Motor neuron (in vitro differentiated cells): Measurements from ENCODE around the gene PRSS53. TPM values are rescaled to one million over a fixed set of nuclear protein-coding genes. Genes with fewer than 3 reads are reported as not detected.
"Not testable (repeated sequence)": the region's sequence is repeated elsewhere in the genome, so short reads cannot be mapped to it uniquely, and the experiment has no call there.

Experiments
- ATAC-seq, 8 experiments: fragments of 200-7000 bp; cut with Tn5 transposase; replicated peaks in 6 of 8; 2 replicates each; pipeline ENCODE4 v1.8.0; 2021; ENCODE audit warnings: mild to moderate bottlenecking in 8 of 8, moderate library complexity in 8 of 8
- H3K27ac ChIP-seq, 2 donors: fragments of 250-450 bp; sonication (Bioruptor Pico); 2 replicates each; pipeline ENCODE4 v1.9.0; 2021; ENCODE audit warnings: antibody characterized with exemption in 2 of 2, mild to moderate bottlenecking in 2 of 2, moderate library complexity in 1 of 2
- H3K4me1 ChIP-seq, 2 donors: fragments of 250-450 bp; sonication (Bioruptor Pico); replicated peaks in 1 of 2; 2 replicates each; pipeline ENCODE4 v1.6.1; 2021; ENCODE audit warnings: antibody characterized with exemption in 2 of 2, mild to moderate bottlenecking in 2 of 2, moderate library complexity in 1 of 2
- H3K4me3 ChIP-seq, 5 donors: fragments of 250-450 bp; sonication (Bioruptor Pico); 2 replicates each; pipeline ENCODE4 v1.9.0; 2021; ENCODE audit warnings: antibody characterized with exemption in 5 of 5, mild to moderate bottlenecking in 5 of 5, moderate library complexity in 4 of 5
- WGBS, 10 experiments: fragments of 450-650 bp; shearing (Covaris generic); methylation state at CpG; one replicate each; pipeline ENCODE4 v1.0.0; 2022; 5-methylcytosine and 5-hydroxymethylcytosine counted together
- in situ Hi-C, 9 experiments: fragments of 400-800 bp; cut with MboI; loops; one replicate each; pipeline ENCODE4 v1.15.0; 2021; ENCODE audit warnings: low sequenced_read_pairs in 9 of 9, low pct_unique_long_range_greater_than_20kb in 2 of 9; ENCODE audit not compliant: unreplicated experiment in 9 of 9
- total RNA-seq, 8 experiments: library from RNA; unstranded; fragments of 300-600 nt; gene quantifications; 2 replicates each; pipeline versions ENCODE4 v1.2.3 to v1.2.4, GENCODE V29; 2022

The PRSS53 gene
- total RNA-seq, 8 experiments from 2014 or later, result 0.36 to 6.0 (median 3.5) TPM

DNA sequence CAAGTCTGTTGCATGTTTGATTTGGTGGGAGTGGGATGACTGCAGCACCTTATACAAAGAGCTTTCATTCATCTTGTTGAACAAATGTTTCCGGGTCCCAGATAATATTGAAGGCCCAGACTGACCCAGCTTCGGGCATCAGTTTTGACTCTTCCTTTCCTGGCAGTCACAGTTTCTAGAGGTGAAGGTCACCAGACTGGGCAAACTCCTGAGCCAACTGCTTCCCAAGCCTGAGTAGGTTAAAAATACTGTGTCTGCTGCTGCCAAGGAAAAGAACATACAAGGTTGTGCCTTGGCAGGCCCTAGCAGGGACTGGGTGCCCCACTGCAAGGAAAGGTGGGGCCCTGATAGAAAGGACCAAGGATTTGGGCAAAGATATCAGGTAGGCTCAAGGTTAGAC is 24.0 kb upstream of the PRSS53 start:
- Histone ChIP-seq H3K4me1 (peaks cover 6 to 7% of the 10 kb centered on the region in 2 donors), H3K4me3 (no peak overlapping the region), H3K27ac (no peak overlapping the region)
- no peak for ATAC-seq
- in situ Hi-C loops, result no loop called here
- 80 to 100% (median 100%) methylated on average over 1 to 2 of the region's 2 CpGs; no CpG with 5 or more reads in 5 of the 10 experiments for WGBS, 10 experiments

DNA sequence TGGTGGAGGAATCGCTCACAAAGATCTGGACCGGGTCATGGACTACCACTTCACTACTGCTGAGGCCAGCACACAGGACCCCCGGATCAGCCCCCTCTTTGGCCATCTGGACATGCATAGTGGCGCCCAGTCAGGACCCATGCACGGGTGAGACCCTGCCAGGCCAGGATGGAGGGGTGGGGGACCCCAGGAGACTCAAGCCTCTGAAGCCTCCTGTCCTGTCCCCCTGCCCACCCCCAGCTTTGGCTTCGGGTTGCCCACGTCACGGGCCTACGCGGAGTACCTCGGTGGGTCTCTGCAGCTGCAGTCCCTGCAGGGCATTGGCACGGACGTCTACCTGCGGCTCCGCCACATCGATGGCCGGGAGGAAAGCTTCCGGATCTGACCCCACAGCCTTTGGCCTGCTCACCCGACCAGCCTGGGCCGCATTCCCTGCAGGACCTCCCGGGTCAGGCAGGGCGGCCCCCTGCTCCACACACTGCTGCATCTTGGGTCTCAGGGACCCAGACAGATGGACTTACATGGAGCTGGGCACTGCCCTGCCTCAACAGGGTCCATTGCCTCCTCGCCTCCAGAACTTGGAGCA is 23.2 kb upstream of the PRSS53 start:
- Histone ChIP-seq H3K4me3 (no peak overlapping the region), H3K4me1 (peaks cover 9 to 10% of the 10 kb centered on the region in 2 donors), H3K27ac (no peak overlapping the region)
- WGBS, 10 experiments, result 92 to 100% (median 98%) methylated on average over 1 to 9 of the region's 23 CpGs; no CpG with 5 or more reads in 6 of the 10 experiments
- in situ Hi-C loops, result no loop called here
- no peak for ATAC-seq

DNA sequence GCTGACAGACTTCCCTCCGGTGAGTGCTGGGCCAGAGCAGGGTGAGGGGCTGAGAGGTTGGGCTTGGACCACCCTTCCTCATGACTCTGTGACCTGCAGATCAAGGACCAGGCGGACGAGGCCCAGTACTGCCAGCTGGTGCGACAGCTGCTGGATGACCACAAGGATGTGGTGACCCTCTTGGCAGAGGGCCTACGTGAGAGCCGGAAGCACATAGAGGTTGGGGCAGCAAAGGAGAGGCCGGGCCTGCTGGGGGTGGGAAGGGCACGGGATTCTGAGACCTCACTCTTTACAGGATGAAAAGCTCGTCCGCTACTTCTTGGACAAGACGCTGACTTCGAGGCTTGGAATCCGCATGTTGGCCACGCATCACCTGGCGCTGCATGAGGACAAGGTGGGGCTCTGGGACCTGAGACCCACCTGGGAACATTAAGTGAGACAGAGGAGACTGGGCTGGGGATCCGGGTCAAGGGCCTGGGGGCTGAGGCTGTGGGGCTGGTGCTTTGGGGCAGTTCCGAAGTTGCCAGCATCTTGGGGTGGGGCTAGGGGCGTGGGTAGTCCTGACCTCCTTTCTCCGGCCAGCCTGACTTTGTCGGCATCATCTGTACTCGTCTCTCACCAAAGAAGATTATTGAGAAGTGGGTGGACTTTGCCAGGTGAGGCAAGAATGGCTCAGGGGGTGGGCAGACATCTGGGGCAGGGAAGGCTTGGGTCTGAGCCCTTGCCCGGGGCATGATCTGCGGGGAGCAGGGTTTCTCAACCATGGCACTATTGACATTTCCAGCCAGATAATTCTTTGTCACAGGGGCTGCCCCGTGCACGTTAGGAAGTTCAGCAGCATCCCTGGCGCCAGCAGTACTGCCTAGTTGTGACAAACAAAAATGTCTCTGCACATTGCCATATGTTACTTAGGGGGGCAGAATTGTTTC is 21.6 kb upstream of the PRSS53 start:
- no peak for ATAC-seq
- in situ Hi-C loops, result no loop called here
- H3K27ac ChIP-seq, result no peak overlapping the region
- 82 to 100% methylated on average over 1 to 5 of the region's 26 CpGs; no CpG with 5 or more reads in 8 of the 10 experiments for WGBS, 10 experiments
- no peak overlapping the region for H3K4me3 ChIP-seq
- peaks cover 6 to 10% of the 10 kb centered on the region in 2 donors for H3K4me1 ChIP-seq

DNA sequence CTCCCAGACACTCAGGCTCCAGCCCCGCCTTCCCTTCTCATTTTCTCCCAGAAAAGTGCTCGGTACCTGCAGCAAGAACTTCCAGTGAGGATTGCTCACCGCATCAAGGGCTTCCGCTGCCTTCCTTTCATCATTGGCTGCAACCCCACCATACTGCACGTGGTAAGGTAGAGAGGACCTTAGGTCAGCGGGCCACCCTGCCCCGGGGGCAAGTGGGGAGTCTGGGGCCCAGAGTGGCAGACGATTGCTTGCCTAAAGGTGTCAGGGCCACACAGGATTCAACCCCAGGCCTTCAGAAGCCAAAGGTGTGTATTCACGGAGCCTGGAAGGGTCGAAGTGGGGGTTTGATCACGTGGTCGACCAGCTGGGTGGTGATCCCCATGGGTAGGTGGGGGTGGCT is 20.9 kb upstream of the PRSS53 start:
- Histone ChIP-seq H3K4me3 (peak overlapping the region in 2 of 5 donors; percentile 98 to 99), H3K4me1 (peaks cover 6 to 10% of the 10 kb centered on the region in 2 donors), H3K27ac (no peak overlapping the region)
- WGBS, 10 experiments, result 87 to 100% (median 95%) methylated on average over 2 to 4 of the region's 12 CpGs; no CpG with 5 or more reads in 5 of the 10 experiments
- no peak for ATAC-seq
- in situ Hi-C loops, result no loop called here

DNA sequence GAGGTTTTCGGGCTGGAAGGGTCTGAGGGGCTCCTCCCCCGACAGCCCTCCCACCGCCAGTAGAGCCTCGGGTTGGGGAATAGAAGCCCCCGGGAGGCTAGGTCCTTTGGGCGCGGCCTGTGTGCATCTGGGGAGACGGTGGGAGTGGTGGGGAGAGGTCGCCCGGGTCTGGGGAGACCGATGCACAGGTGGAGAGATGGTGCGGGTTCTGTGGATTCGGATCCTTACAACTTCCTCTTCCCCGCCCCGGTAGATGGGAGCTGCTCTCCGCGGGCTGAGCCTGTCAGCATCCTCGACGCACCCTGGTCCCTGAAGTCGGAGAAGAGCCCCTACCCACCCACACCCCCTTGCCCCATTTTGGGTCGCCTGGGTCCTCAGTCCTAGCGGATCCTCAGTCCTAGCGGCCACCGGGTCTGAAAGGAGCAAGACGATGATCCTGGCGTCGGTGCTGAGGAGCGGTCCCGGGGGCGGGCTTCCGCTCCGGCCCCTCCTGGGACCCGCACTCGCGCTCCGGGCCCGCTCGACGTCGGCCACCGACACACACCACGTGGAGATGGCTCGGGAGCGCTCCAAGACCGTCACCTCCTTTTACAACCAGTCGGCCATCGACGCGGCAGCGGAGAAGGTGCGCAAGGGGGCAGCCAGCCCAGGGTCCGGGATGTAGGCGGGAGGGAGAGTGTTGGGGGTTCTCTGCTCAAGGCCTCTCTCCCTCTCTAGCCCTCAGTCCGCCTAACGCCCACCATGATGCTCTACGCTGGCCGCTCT is 20.2 kb upstream of the PRSS53 start:
- no peak for ATAC-seq
- Histone ChIP-seq H3K4me1 (peaks cover 6 to 10% of the 10 kb centered on the region in 2 donors), H3K4me3 (peak overlapping the region; percentile 94 to 99 (median 98)), H3K27ac (peak overlapping the region in 1 of 2 donors; percentile 71)
- WGBS, 10 experiments, result 56 to 100% (median 84%) methylated on average over 1 to 9 of the region's 57 CpGs; no CpG with 5 or more reads in 6 of the 10 experiments
- in situ Hi-C loops, result no loop called here

DNA sequence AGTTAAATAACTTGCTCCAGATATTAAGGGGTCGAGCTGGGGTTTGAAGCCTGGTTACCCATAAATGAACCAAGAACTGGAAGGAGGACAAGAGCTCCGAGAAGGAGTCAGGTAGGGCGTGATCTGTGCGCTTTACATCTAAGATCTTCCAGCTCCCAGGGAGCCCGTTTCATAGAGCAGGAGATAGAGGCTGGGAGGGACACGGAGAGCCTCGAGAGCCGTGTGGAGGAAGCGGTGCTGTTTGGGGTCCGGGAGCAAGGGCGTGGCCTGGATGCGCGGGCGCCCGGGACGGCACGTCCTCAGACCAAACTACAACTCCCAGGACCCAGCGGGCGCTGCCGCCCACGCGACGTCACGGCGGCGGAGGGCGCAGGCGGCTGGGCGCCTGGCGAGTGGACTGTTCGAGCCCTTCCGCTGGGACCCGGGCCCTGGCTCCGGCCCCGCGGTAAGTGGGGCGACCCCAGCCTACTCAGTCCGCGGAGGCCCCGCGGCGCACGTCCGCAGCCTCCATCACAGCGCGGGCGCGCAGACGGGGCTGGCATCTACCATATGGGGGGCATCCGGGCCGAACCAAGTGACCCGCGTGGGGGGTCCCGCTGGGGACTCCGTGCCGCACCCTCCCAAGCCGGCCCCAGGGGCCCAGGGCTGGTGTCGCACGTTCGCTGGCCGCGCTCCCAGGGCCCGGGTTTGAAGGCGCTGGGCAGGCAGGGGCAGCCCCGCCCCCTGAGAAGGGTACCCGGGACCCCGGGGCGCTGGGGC is 19.5 kb upstream of the PRSS53 start, which contains the start of gene BCKDK:
Gene BCKDK (plus strand): TSS at position 352 of the 759 bp plus-strand sequence. CDS start 838 bp downstream, outside the sequence.
- WGBS, 10 experiments, result 12 to 50% (median 35%) methylated on average over 1 to 10 of the region's 68 CpGs; no CpG with 5 or more reads in 4 of the 10 experiments
- in situ Hi-C loops, result no loop called here
- peaks cover 6 to 10% of the 10 kb centered on the region in 2 donors for H3K4me1 ChIP-seq
- peak within 1 kb of the TSS; percentile 60 to 71 for H3K27ac ChIP-seq
- H3K4me3 ChIP-seq, result peak within 1 kb of the TSS; percentile 94 to 99 (median 98)
- ATAC-seq, result peak; percentile 88 to 99 (median 96)

DNA sequence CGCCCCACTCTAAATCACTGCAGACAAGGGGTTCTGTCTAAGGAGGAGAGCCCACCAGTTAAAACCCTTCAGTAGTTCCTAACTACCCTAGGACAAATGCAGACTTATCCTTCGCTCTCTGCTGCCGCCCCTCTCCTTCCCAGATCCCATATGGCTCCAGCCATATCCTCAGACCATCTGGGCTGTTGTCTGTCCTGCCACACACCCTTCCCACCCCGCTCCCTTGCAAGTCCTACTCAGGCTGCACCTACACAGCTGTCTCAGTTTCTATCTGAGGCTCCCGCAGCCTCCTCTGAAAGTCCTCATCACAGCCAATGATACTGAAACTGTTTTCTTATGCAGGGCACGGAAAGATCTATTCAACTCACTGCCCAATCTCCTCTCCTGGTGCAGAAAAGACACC is 18.7 kb upstream of the PRSS53 start:
- Histone ChIP-seq H3K4me3 (peak overlapping the region in 1 of 5 donors; percentile 98), H3K4me1 (peaks cover 6 to 10% of the 10 kb centered on the region in 2 donors), H3K27ac (no peak overlapping the region)
- peak in 1 of 8 experiments; percentile 29 for ATAC-seq
- 55 to 100% (median 80%) methylated on average over 1 to 5 of the region's 6 CpGs; no CpG with 5 or more reads in 3 of the 10 experiments for WGBS, 10 experiments
- in situ Hi-C loops, result no loop called here

DNA sequence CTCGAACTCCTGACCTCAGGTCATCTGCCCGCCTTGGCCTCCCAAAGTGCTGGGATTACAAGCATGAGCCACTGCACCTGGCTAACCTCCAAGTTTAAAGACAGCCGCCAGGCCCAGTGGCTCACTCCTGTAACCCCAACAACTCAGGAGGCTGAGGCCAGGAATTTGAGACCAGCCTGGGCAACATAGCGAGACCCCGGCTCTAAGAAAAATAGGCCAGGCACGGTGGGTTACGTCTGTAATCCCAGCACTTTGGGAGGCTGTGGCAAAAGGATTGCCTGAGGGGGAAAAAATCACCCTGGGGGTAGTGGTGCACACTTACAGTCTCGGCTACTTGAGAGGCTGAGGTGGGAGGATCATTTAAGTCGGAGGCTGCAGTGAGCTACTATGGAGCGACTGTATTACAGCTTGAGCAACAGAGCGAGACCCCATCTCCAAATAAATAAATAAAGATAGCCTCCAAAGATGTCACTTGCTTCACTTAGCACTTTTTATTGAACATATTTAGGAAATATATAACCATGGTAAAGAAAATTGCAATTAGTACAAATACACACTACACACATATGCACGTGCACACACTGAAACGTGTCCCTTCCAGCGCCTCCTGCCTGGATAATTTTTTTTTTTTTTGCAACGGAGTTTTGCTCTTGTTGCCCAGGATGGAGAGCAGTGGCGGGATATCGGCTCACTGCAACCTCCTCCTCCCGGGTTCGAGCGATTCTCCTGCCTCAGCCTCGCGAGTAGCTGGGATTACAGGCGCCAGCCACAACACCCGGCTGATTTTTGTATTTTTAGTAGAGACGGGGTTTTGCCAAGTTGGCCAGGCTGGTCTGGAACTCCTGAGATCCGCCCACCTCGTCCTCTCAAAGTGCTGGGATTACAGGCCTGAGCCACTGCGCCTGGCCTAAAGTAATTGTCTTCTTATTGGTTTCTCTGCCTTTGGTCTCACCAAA is 18.0 kb upstream of the PRSS53 start:
- ATAC-seq, result no peak
- Histone ChIP-seq H3K4me1 (peaks cover 6 to 10% of the 10 kb centered on the region in 2 donors), H3K4me3 (no peak overlapping the region), H3K27ac (no peak overlapping the region)
- 67 to 100% (median 90%) methylated on average over 1 to 15 of the region's 28 CpGs for WGBS, 10 experiments
- in situ Hi-C loops, result no loop called here

DNA sequence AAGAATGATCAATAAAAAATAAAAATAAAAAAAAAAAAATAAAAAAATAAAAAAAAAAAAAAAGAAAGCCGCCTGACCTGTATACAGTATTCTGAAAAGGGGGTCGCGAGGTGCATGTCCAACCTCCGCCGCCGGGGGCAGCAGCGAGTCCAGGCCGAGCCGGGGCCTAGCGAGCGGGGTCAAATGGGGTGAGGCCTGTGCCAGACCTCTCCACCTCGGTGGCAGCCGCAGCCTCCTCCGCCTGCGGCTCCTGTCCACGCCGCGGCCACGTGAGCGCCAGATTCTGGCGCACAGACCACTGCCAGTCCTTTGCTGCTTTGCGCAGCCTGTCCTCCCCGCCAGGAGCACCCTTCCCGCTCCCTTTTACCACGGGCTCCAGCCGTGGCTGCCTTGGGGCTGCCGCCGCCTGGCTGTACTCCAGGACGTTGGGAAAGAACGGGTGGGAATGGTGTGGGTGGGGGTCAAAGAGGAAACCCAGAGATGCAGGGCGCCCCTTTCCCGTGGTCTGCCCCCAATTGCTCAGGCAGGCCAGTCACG is 17.0 kb upstream of the PRSS53 start:
- ATAC-seq, result peak in 3 of 8 experiments; percentile 44 to 69 (median 57)
- in situ Hi-C loops, result no loop called here
- Histone ChIP-seq H3K27ac (no peak overlapping the region), H3K4me3 (no peak overlapping the region), H3K4me1 (peaks cover 6 to 10% of the 10 kb centered on the region in 2 donors)
- WGBS, 10 experiments, result 0 to 80% (median 11%) methylated on average over 1 to 24 of the region's 33 CpGs; no CpG with 5 or more reads in 5 of the 10 experiments

DNA sequence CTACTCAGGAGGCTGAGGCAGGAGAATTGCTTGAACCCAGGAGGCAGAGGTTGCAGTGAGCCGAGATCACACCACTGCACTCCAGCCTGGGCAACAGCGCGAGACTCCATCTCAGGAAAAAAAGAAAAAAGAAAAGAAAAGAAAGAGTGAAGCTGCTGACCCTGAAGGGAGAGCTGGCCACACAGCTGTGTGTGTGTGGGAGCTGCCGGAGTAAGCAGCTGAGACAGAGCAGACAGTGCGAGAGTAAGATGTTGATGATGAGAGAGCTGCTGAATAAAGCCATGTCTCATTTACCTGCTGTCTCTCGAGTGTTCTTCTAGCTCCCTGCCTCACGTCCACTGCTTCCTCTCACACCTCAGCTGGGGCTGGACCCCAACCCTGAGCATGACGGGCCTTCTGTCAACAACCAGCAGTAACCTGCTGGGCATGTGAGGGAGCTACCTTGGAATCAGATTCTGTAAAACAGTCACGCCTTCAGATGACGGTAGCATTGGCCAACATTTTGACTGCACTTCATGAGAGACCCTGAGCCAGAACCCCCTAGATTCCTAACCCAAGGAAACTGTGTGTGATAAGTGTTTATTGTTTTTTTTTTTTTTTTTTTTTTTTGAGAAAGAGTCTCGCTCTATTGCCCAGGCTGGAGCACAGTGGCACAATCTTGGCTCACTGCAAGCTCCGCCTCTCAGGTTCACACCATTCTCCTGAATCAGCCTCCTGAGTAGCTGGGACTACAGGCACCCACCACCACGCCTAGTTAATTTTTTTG is 12.3 kb upstream of the PRSS53 start:
- H3K27ac ChIP-seq, H3K4me1 ChIP-seq, ATAC-seq, in situ Hi-C loops, H3K4me3 ChIP-seq: not testable (repeated sequence)
- WGBS, 10 experiments, result 40 to 100% (median 60%) methylated on average over 1 to 7 of the region's 13 CpGs; no CpG with 5 or more reads in 4 of the 10 experiments
